ENCODE results near the gene DCAF4.

- TF ChIP-seq CTCF (IDR thresholded peaks at IDR 0.05) (no peak), POLR2AphosphoS5 (IDR thresholded peaks at IDR 0.05; ENCODE audit: insufficient read depth in 1 of 2, low read depth in 1 of 2) (no peak), POLR2A (IDR thresholded peaks at IDR 0.05) (no peak)
Observed at GRCh38 chr14:72883961-72884360, 42.3 kb upstream of the DCAF4 start.
